Calu3 (cell line): ENCODE measurements around the gene PABPC3. TPM values are rescaled to one million over a fixed set of nuclear protein-coding genes. Genes with fewer than 3 reads are reported as not detected.

Experiments used
- BruUV-seq: library from RNA; stranded (reverse); fragments of 400-500 nt; replicated peaks from 2 replicates; lab custom pipeline; 2021; lab: Mats Ljungman, UMichigan
- CTCF ChIA-PET: fragments of 300-600 bp; sonication (Branson Sonifier 250); formaldehyde crosslinking; loops from one replicate; lab custom pipeline; 2022; ENCODE audit warnings: antibody characterized with exemption; lab: Charles Lee
- DNase-seq: peaks from one replicate; pipeline ENCODE4 v3.0.0; 2022
- H3K27ac Mint-ChIP-seq: one replicate; pipeline ENCODE4 v1.8.0; 2022; ENCODE audit warnings: mixed read lengths; ENCODE audit not compliant: unreplicated experiment
- H3K27me3 Mint-ChIP-seq: one replicate; pipeline ENCODE4 v1.8.0; 2022; ENCODE audit warnings: mixed read lengths; ENCODE audit not compliant: unreplicated experiment
- H3K36me3 Mint-ChIP-seq: one replicate; pipeline ENCODE4 v1.8.0; 2022; ENCODE audit warnings: mild to moderate bottlenecking, moderate library complexity, mixed read lengths; ENCODE audit not compliant: insufficient read depth, unreplicated experiment
- H3K4me1 Mint-ChIP-seq: one replicate; pipeline ENCODE4 v1.8.0; 2022; ENCODE audit warnings: mild to moderate bottlenecking, low read depth, mixed read lengths; ENCODE audit not compliant: unreplicated experiment
- H3K4me3 Mint-ChIP-seq: one replicate; pipeline ENCODE4 v1.8.0; 2022; ENCODE audit warnings: mild to moderate bottlenecking, low read depth, moderate library complexity, mixed read lengths; ENCODE audit not compliant: unreplicated experiment
- H3K9me3 Mint-ChIP-seq: one replicate; pipeline ENCODE4 v1.8.0; 2022; ENCODE audit warnings: low read depth, mixed read lengths; ENCODE audit not compliant: unreplicated experiment
- intact Hi-C: fragments of 100-400 bp; cut with micrococcal nuclease; formaldehyde crosslinking; loops from one replicate; pipeline ENCODE4 v1.10.0; 2022; ENCODE audit not compliant: unreplicated experiment
- total RNA-seq: library from RNA; stranded (reverse); gene quantifications from 2 replicates; pipeline ENCODE4 v1.2.3, GENCODE V29; 2022
- TF ChIP-seq, protein P1 (sequence below): fragments of 200-600 bp; IDR thresholded peaks from one replicate; pipeline ENCODE4 v1.8.0; 2022; ENCODE audit warnings: antibody characterized with exemption; ENCODE audit not compliant: unreplicated experiment

Gene PABPC3
- total RNA-seq, 1 experiment from 2014 or later, result 0.28 TPM

- no TSS peak for BruUV-seq
- intact Hi-C loops, result no loop called here
Measured at GRCh38 chr13:25059166-25059565, 36.8 kb upstream of the PABPC3 start.

DNA sequence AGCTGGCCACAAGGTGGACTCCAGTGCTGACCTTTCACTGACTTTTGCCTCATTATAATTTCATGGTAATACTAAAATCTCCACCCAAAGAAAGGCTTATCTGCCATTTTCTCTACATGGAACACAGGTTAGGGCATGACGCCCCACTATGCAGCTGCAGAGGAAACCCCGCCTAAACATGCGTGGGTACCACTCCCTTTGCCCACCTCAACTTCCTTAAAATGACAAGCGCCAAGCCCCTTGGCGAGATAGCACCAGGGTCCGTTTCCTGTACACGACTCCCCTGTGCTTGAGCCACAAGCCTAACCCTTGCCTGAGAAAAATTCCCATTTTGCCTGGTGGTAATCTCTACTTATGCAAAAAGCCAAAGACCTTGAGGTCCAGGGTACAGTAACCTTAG lies 36.0 kb upstream of the PABPC3 start:
- Mint-ChIP-seq H3K27me3 (peaks cover 28% of the 10 kb centered on the region), H3K27ac (no peak overlapping the region), H3K9me3 (no peaks in the 10 kb centered on the region), H3K4me3 (no peak overlapping the region), H3K36me3 (no peaks in the 10 kb centered on the region), H3K4me1 (no peaks in the 10 kb centered on the region)
- BruUV-seq, result no TSS peak
- intact Hi-C loops, result no loop called here
- CTCF ChIA-PET, result no interaction called here
- TF ChIP-seq, protein P1, sequence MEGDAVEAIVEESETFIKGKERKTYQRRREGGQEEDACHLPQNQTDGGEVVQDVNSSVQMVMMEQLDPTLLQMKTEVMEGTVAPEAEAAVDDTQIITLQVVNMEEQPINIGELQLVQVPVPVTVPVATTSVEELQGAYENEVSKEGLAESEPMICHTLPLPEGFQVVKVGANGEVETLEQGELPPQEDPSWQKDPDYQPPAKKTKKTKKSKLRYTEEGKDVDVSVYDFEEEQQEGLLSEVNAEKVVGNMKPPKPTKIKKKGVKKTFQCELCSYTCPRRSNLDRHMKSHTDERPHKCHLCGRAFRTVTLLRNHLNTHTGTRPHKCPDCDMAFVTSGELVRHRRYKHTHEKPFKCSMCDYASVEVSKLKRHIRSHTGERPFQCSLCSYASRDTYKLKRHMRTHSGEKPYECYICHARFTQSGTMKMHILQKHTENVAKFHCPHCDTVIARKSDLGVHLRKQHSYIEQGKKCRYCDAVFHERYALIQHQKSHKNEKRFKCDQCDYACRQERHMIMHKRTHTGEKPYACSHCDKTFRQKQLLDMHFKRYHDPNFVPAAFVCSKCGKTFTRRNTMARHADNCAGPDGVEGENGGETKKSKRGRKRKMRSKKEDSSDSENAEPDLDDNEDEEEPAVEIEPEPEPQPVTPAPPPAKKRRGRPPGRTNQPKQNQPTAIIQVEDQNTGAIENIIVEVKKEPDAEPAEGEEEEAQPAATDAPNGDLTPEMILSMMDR, result no peak
- DNase-seq, result no peak

More at GRCh38 chr13:25059166-25059565, 36.8 kb upstream of the PABPC3 start:
- no peaks in the 10 kb centered on the region for H3K9me3 Mint-ChIP-seq
- H3K4me1 Mint-ChIP-seq, result no peaks in the 10 kb centered on the region
- CTCF ChIA-PET, result no interaction called here
- TF ChIP-seq, protein P1, result no peak
- no peak overlapping the region for H3K27ac Mint-ChIP-seq
- no peak for DNase-seq
- no peak overlapping the region for H3K4me3 Mint-ChIP-seq
- H3K27me3 Mint-ChIP-seq, result peaks cover 35% of the 10 kb centered on the region
- H3K36me3 Mint-ChIP-seq, result no peaks in the 10 kb centered on the region

- CTCF ChIA-PET, result no interaction called here
- no peaks in the 10 kb centered on the region for H3K9me3 Mint-ChIP-seq
- TF ChIP-seq, protein P1, result no peak
- H3K4me1 Mint-ChIP-seq, result no peaks in the 10 kb centered on the region
- H3K36me3 Mint-ChIP-seq, result no peaks in the 10 kb centered on the region
- BruUV-seq, result no TSS peak
- DNase-seq, result no peak
- intact Hi-C loops, result no loop called here
- H3K4me3 Mint-ChIP-seq, result no peak overlapping the region
- no peak overlapping the region for H3K27ac Mint-ChIP-seq
- H3K27me3 Mint-ChIP-seq, result peaks cover 37% of the 10 kb centered on the region
Measured at GRCh38 chr13:25062479-25062878, 33.5 kb upstream of the PABPC3 start.

GRCh38 chr13:25064396-25064795 lies 31.5 kb upstream of the PABPC3 start:
- no TSS peak for BruUV-seq
- intact Hi-C loops, result no loop called here

More at GRCh38 chr13:25064396-25064795, 31.5 kb upstream of the PABPC3 start:
- no peak overlapping the region for H3K27ac Mint-ChIP-seq
- peaks cover 38% of the 10 kb centered on the region for H3K27me3 Mint-ChIP-seq
- no peaks in the 10 kb centered on the region for H3K36me3 Mint-ChIP-seq
- H3K4me3 Mint-ChIP-seq, result no peak overlapping the region
- no peak for DNase-seq
- TF ChIP-seq, protein P1, result no peak
- CTCF ChIA-PET, result no interaction called here
- H3K9me3 Mint-ChIP-seq, result no peaks in the 10 kb centered on the region
- no peaks in the 10 kb centered on the region for H3K4me1 Mint-ChIP-seq
